Loucy (cell line): ENCODE results near the gene SNRNP48.

Experiments
- EZH2phosphoT487 ChIP-seq: fragments of 200-600 bp; IDR thresholded peaks from 2 replicates; pipeline ENCODE4 v1.6.1; 2018; ENCODE audit warnings: antibody characterized with exemption, mild to moderate bottlenecking, moderate library complexity, borderline replicate concordance
- TF ChIP-seq, protein P1 (sequence below): fragments of 200-600 bp; sonication (generic); conservative IDR thresholded peaks from 2 replicates; pipeline ENCODE4 v1.5.1; 2014; ENCODE audit warnings: mild to moderate bottlenecking, antibody characterized with exemption, low read length

DNA sequence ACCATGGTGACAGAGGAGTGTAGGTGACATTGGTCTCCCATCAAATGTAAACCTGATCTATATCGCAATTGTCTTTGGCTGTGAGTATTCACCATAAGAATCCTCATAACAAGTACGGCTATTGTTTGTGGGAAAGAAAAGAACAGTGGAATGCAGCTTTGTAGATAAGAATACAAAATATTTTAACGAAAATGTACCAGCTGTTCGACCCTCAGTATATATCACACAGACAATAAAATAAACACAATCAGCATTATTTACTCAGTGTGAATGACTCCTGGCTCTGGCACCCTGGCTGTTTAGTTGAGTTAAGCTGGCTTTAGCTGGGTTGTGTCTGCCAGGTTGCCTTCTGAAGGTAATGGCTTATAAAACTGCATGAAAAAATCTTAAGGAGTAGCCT lies 43.4 kb downstream of the SNRNP48 start:
- TF ChIP-seq, protein P1, sequence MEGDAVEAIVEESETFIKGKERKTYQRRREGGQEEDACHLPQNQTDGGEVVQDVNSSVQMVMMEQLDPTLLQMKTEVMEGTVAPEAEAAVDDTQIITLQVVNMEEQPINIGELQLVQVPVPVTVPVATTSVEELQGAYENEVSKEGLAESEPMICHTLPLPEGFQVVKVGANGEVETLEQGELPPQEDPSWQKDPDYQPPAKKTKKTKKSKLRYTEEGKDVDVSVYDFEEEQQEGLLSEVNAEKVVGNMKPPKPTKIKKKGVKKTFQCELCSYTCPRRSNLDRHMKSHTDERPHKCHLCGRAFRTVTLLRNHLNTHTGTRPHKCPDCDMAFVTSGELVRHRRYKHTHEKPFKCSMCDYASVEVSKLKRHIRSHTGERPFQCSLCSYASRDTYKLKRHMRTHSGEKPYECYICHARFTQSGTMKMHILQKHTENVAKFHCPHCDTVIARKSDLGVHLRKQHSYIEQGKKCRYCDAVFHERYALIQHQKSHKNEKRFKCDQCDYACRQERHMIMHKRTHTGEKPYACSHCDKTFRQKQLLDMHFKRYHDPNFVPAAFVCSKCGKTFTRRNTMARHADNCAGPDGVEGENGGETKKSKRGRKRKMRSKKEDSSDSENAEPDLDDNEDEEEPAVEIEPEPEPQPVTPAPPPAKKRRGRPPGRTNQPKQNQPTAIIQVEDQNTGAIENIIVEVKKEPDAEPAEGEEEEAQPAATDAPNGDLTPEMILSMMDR = no peak
- TF ChIP-seq EZH2phosphoT487 = no peak
